Esophagus muscularis mucosa (tissue), 4 donors: ENCODE results near the gene ESR2. TPM values are rescaled to one million over a fixed set of nuclear protein-coding genes. Genes with fewer than 3 reads are reported as not detected.
A peak's percentile ranks its signal among the peaks of the same experiment; 100 is the strongest.

ENCODE experiments used
- DNase-seq: peaks from one replicate; pipeline ENCODE4 v3.0.0-alpha.2; 2017; ENCODE audit errors: extremely low spot score
- H3K27ac ChIP-seq, 4 donors: fragments of 200-600 bp; sonication (generic); replicated peaks in 1 of 4; 1 replicate in 3 of 4; 2 replicates in 1 of 4; pipeline ENCODE4 v1.5.1; 2016 to 2019; ENCODE audit warnings: mild to moderate bottlenecking in 1 of 4
- H3K27me3 ChIP-seq, 4 donors: fragments of 200-600 bp; sonication (generic); one replicate each; pipeline versions ENCODE4 v1.5.1 to v1.6.0; 2016 to 2019
- H3K36me3 ChIP-seq, 4 donors: fragments of 200-600 bp; sonication (generic); one replicate each; pipeline ENCODE4 v1.5.1; 2016 to 2019
- H3K4me1 ChIP-seq, 4 donors: fragments of 200-600 bp; sonication (generic); one replicate each; pipeline ENCODE4 v1.5.1; 2016 to 2019
- H3K4me3 ChIP-seq, 4 donors: fragments of 200-600 bp; sonication (generic); 1 replicate in 2 of 4; 2 replicates in 2 of 4; pipeline ENCODE4 v1.5.1; 2016 to 2019; ENCODE audit warnings: mild to moderate bottlenecking in 4 of 4, moderate library complexity in 1 of 4
- H3K9me3 ChIP-seq, 4 donors: fragments of 200-600 bp; sonication (generic); 1 replicate in 3 of 4; 2 replicates in 1 of 4; pipeline ENCODE4 v1.5.1; 2016 to 2019
- CTCF ChIP-seq, 3 experiments: fragments of 200-600 bp in 2 of 3; fragments of 450-650 bp in 1 of 3; sonication (generic) in 2 of 3; IDR thresholded peaks; one replicate each; pipeline ENCODE4 v1.5.1; 2017 to 2019; ENCODE audit warnings: antibody characterized with exemption in 3 of 3, mild to moderate bottlenecking in 2 of 3, moderate library complexity in 1 of 3
- EP300 ChIP-seq: sonication (generic); formaldehyde crosslinking; IDR thresholded peaks from one replicate; pipeline ENCODE4 v1.6.1; 2017; ENCODE audit warnings: antibody characterized with exemption
- POLR2A ChIP-seq: fragments of 450-650 bp; IDR thresholded peaks from one replicate; pipeline ENCODE4 v1.6.1; 2017; ENCODE audit warnings: antibody characterized with exemption, moderate library complexity, mild to moderate bottlenecking, low read depth
- POLR2AphosphoS5 ChIP-seq, 2 donors: sonication (generic); formaldehyde crosslinking; IDR thresholded peaks; one replicate each; pipeline ENCODE4 v1.6.1; 2017; ENCODE audit warnings: antibody characterized with exemption in 2 of 2
- WGBS: methylation state at CpG from one replicate; pipeline ENCODE4 v1.1.5; 2018; 5-methylcytosine and 5-hydroxymethylcytosine counted together
- intact Hi-C: fragments of 100-400 bp; cut with DNase I; formaldehyde crosslinking; loops from one replicate; pipeline ENCODE4 v1.15.1; 2023
- total RNA-seq, 4 donors: library from RNA; depleted of rRNA; stranded (reverse); fragments of >200 nt; gene quantifications; one replicate each; pipeline versions ENCODE4 v1.1.0 to v1.2.1, GENCODE V29; 2016

The ESR2 gene
- total RNA-seq, 4 donors from 2014 or later: 0.29 to 0.83 (median 0.42) TPM; not detected in 1

GRCh38 chr14:64080452-64080851, 213.7 kb downstream of the ESR2 start:
- no peak for DNase-seq
- Histone ChIP-seq H3K4me3 (no peak overlapping the region), H3K4me1 (peaks cover 14 to 30% (median 18%) of the 10 kb centered on the region in 4 donors), H3K36me3 (peaks cover 5 to 71% (median 25%) of the 10 kb centered on the region in 4 donors), H3K27me3 (no peaks in the 10 kb centered on the region), H3K27ac (peak overlapping the region in 2 of 4 donors; percentile 79 to 82), H3K9me3 (no peaks in the 10 kb centered on the region)
- 100% methylated on average over 2 of the region's 2 CpGs for WGBS
- TF ChIP-seq POLR2A (no peak), POLR2AphosphoS5 (IDR thresholded peaks at IDR 0.05) (no peak), EP300 (no peak), CTCF (IDR thresholded peaks at IDR 0.05) (no peak)
- intact Hi-C loops: loop anchor here (10.0 kb wide), 1 partner anchor 46 kb away; no protein-coding TSS in a partner anchor

GRCh38 chr14:64075613-64076005, 218.6 kb downstream of the ESR2 start:
- peaks cover 5 to 87% (median 41%) of the 10 kb centered on the region in 4 donors for H3K36me3 ChIP-seq
- no peak overlapping the region for H3K27ac ChIP-seq
- H3K4me1 ChIP-seq: peaks cover 0 to 8% (median 0%) of the 10 kb centered on the region in 4 donors
- no peak for DNase-seq
- intact Hi-C loops: no loop called here
- no peaks in the 10 kb centered on the region for H3K27me3 ChIP-seq
- H3K9me3 ChIP-seq: no peaks in the 10 kb centered on the region
- H3K4me3 ChIP-seq: no peak overlapping the region
- WGBS: 95% methylated on average over 1 of the region's 1 CpG
- TF ChIP-seq EP300 (no peak), POLR2A (no peak), POLR2AphosphoS5 (IDR thresholded peaks at IDR 0.05) (no peak), CTCF (IDR thresholded peaks at IDR 0.05) (no peak)

- H3K36me3 ChIP-seq: peaks cover 5 to 85% (median 39%) of the 10 kb centered on the region in 4 donors
- peaks cover 0 to 8% (median 0%) of the 10 kb centered on the region in 4 donors for H3K4me1 ChIP-seq
- H3K9me3 ChIP-seq: no peaks in the 10 kb centered on the region
- no peak overlapping the region for H3K4me3 ChIP-seq
- no peak for DNase-seq
- H3K27ac ChIP-seq: no peak overlapping the region
- TF ChIP-seq POLR2AphosphoS5 (IDR thresholded peaks at IDR 0.05) (no peak), EP300 (no peak), CTCF (IDR thresholded peaks at IDR 0.05) (no peak), POLR2A (no peak)
- WGBS: 65% methylated on average over 2 of the region's 2 CpGs
- no peaks in the 10 kb centered on the region for H3K27me3 ChIP-seq
- intact Hi-C loops: no loop called here
These were observed 219.1 kb downstream of the ESR2 start for GRCh38 chr14:64074961-64075612.

- Histone ChIP-seq H3K36me3 (peaks cover 13 to 84% (median 47%) of the 10 kb centered on the region in 4 donors), H3K27me3 (no peaks in the 10 kb centered on the region), H3K4me3 (no peak overlapping the region), H3K9me3 (no peaks in the 10 kb centered on the region), H3K4me1 (peaks cover 0 to 3% (median 0%) of the 10 kb centered on the region in 4 donors), H3K27ac (peak overlapping the region in 2 of 4 donors; percentile 49 to 65)
- no peak for DNase-seq
- WGBS: 75% methylated on average over 5 of the region's 5 CpGs
- intact Hi-C loops: no loop called here
- TF ChIP-seq POLR2A: no peak
- TF ChIP-seq CTCF (IDR thresholded peaks at IDR 0.05): no peak
- TF ChIP-seq POLR2AphosphoS5 (IDR thresholded peaks at IDR 0.05): no peak
- TF ChIP-seq EP300: no peak
These were observed 224.4 kb downstream of the ESR2 start for GRCh38 chr14:64069634-64070359.
